HG03095 (cell line): ENCODE results near the gene ASPSCR1.
"Not testable (repeated sequence)": the region's sequence is repeated elsewhere in the genome, so short reads cannot be mapped to it uniquely, and the experiment has no call there.

Experiments
- ATAC-seq: cut with Tn5 transposase; IDR thresholded peaks from one replicate; pipeline ENCODE4 v1.9.1; 2021; ENCODE audit warnings: moderate library complexity; ENCODE audit not compliant: unreplicated experiment

The ASPSCR1 gene

GRCh38 chr17:81980122-81980521 is 2.7 kb downstream of the ASPSCR1 start:
- ATAC-seq = no peak

GRCh38 chr17:81980707-81981343 is 3.4 kb downstream of the ASPSCR1 start:
- ATAC-seq = no peak

GRCh38 chr17:81981511-81981910 is 4.1 kb downstream of the ASPSCR1 start:
- ATAC-seq = not testable (repeated sequence)

- no peak for ATAC-seq
Measured at GRCh38 chr17:81983011-81983638, 5.7 kb downstream of the ASPSCR1 start.

DNA sequence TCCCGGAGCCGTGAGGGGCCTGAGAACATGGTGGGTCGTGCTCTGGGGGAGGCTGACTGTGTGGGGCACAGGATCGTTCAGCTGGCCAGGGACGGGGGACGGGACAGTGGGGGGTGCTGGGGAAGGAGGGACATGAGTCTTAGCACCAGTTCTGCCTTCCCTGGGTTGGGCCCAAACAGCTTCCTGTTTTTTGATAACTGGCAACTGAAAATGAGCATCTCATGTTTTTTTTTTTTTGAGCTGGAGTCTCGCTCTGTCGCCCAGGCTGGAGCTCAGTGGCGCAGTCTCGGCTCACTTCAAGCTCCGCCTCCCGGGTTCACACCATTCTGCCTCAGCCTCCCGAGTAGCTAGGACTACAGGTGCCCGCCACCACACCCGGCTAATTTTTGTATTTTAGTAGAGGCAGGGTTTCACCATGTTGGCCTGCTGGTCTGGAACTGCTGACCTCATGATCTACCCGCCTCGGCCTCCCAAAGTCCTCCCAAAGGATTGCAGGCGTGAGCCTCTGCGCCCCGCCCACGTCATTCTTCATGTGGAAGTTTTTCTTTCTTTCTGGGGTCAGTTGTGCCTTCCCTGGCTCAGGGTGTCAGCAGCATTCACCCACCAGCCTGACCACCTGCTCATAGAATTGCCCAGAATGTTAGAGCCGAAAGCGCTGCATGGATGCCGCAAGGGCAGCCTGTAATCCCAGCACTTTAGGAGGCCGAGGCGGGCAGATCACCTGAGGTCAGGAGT is 6.4 kb downstream of the ASPSCR1 start:
- no peak for ATAC-seq

- no peak for ATAC-seq
Measured at GRCh38 chr17:81984773-81985410, 7.5 kb downstream of the ASPSCR1 start.

- ATAC-seq = no peak
Measured at GRCh38 chr17:81986606-81987005, 9.2 kb downstream of the ASPSCR1 start.

DNA sequence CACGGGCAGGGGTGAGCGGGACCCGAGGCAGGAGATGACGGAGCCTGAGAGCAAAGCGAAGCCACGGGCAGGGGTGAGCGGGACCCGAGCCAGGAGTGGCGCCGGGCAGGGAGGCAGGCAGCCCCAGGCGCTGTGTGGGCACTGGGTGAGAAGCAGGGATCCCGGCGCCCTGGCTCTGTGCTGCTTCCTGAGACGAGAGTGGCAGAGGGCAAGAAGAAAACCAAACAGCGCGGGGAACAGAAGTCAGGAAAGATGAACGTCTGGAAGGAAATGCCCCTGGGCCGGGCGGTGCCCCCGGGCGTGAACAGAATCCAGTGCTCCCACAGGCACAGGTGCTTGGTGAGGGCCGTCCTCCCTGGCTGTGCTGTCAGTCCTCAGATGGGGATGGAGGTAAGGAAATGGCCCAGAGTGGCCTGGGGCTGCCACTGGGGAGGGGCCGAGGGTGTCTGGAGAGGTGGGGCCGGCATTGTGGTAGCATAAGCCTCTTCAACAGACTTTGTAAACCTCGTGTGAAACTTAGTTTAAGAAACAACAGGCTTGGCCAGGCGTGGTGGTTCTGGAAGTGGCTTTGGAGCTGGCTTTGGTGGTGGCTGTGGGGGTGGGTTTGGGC is 9.8 kb downstream of the ASPSCR1 start:
- ATAC-seq = no peak

DNA sequence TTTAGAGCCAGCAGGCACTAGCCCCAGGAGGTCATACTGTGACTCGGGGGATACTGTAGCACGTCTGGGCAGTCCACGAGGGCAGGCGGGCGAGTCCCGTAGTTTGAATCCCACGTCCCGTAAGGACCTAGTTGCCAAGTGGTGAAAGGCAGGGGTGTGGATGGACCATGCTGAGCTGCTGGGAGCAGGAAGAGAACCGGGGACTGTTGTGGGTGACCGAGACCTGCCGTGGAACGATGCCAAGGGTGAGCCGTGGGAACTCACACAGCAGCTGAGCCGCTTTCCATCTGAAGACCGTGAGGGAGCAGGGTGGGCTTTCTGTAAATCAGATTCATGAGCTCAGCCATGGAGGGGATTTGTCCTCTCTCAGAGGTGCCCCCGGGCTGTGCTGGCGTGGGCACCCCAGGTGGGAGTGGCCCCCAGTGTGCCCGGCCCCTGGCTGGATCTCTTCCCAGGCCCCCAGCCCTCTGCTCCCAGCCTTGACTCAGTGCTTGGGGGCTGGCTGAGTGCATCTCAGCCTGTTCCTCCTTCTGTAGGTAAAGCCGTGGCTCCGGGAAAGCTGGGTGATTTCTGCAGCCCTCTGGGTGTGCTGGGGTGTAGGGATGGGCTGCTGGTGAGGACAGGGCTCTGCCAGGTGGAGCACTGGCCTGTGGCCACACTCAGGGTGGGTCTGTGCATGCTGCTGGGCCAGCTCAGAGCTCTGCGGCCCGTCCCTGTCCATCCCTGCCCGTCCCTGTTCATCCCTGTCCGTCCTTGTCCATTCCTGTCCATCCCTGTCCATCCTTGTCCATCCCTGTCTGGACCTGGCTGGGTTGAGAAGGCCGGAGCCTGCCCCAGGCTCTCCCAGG is 13.6 kb downstream of the ASPSCR1 start:
- ATAC-seq = no peak

DNA sequence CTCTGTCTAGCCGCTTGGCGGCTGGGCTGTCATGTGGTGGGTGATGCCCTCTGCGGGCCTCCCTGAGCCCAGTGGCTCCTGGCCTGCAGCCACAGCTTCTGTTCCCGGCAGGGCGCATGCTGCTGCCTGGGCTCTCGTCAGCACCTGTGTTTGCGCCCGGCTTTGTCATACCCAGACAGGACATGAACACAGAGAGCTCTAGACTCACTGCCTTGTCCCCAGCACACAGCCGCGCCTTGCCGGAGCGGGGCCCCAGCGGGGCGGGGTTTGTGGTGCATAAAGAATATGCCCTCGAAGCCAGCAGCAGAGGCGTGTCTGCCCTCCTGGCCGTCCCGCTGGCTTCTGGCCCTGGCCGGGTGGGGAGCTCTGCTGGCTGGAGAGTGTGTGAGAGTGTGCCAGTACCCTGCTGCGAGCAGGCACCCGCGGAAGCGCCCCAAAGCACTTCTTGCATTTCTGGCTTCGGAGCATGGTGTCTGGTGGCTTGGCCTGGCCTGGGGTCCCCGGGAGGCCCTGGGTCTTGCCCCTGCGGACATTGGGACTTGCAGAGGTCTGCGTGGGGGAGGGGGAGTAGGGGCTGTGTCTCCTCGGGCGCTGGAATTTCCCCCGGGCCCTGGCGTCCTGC is 14.4 kb downstream of the ASPSCR1 start:
- ATAC-seq = no peak

DNA sequence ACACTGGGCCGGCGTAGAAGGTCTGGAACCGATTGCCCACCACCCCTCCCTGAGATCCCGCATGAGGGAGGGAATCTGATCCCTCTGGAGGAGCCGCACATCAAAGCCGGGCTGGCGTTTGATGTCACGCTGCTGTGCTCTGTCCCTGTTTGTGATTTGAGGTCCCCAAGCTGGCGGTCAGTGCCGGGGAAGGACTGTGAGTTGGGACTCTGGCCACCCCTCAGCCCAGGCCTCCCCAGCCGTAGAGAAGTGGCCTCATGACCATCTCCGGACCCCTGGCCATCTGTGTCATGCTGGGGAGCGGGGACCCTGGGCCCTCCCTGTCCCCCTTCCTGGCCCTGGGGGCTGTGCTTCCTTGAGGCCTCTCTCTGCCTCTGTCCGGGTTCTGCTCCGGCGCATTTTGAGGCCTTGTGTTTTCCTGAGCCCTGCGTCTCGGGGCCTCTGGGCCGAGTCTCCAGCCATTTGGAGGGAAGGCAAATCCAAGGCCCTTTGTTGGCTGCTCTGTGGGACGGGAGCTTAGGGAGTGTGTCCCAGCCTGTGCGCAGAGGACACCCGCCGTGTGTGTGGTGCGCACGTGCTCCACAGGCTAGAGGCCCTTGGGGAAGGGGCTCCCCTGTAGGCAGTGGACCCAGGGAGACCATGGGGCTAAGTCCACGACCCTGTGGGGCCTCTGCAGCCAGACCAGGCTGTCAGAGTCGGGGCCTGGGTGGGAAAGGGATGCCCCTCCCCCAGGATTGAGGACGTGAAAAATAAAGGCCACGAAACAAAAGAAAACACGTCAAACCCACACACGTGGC is 15.1 kb downstream of the ASPSCR1 start:
- ATAC-seq = no peak

- no peak for ATAC-seq
Measured at GRCh38 chr17:81993729-81994592, 16.5 kb downstream of the ASPSCR1 start.

DNA sequence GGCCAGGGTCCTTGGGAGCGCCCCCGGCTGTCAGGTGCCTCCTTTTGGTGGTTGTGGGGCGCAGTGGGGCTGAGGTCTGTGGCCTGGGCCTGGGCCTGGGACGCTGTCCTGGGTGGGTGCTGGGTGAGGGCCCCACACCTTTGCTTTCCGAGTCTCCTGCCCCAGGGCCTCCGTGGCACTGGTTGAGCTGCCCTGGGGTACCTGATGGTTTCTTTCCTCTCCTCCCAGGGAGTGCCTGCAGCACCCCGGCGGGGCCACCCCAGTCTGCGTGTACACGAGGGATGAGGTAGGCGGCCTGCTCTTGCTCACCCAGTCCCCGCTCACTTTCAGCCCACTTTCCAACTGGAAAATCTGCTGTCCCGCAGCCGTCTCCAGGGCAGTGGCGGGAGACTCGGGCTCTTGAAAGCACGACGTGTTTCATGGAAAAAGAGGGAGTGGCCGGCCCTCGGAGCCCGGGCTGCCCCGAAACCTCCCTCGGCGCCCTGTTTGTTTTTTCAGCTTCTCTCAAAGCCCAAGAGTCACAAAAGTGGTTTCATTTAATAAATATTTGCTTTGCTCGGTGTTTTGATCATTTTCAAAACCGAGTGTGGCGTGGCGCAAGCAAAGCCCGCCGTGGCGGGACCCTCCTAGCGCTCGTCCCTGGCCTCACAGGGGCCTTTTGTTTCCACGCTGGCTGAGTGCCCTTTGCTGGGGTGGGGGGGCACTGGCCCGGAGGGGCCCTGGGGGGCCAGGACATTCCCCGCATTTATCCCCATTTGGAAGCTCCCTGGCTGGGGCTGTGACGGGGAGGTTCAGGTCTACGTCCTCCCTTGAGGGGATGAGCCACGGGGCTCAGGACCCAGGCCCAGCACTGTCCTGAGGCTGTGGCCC is 17.4 kb downstream of the ASPSCR1 start:
- no peak for ATAC-seq

GRCh38 chr17:81995463-81996231 is 18.2 kb downstream of the ASPSCR1 start:
- no peak for ATAC-seq

GRCh38 chr17:81996232-81996756 is 18.9 kb downstream of the ASPSCR1 start:
- ATAC-seq = no peak

DNA sequence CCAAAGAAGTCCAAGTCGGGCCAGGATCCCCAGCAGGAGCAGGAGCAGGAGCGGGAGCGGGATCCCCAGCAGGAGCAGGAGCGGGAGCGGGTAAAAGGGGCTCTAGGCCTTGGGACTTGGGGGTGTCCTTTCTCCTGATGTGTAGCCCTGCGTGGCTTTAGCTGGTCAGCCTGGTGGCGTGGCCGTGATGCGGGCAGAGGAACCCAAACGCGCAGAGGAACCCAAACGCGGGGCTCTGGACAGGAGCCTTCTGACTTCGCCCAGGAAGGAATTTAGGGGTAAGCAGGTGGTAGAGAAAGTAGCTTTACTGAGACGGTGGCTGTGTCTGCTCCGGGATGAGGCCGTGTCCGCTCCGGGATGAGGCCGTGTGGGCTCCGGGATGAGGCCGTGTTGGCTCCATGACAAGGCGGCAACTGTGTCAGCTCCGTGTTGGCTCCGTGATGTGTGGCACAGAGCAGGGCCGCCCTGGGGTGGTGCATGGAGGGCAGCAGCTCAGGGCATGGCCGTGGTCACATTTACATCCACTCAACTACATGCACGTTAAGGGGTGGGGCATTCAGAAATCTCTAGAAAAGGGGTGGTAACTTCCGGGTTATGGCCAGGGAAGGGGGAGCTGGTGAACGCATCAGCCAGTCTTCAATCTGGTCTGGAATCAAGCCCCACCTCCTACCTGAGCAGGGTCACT is 19.5 kb downstream of the ASPSCR1 start:
- ATAC-seq = no peak
